Fibroblast of lung (primary cell): ENCODE measurements around the gene IGFL1. TPM values are rescaled to one million over a fixed set of nuclear protein-coding genes. Genes with fewer than 3 reads are reported as not detected.
"Not testable (repeated sequence)": the region's sequence is repeated elsewhere in the genome, so short reads cannot be mapped to it uniquely, and the experiment has no call there.

Experiments
- DNase-seq, 2 donors: peaks; one replicate each; pipeline versions ENCODE4 v3.0.0 to v3.0.0-alpha.2; 2010; ENCODE audit warnings: low read depth in 2 of 2
- H2AFZ ChIP-seq: 2 replicates; pipeline ENCODE4 v1.5.1; 2012; ENCODE audit warnings: low read length, control low read depth, inconsistent platforms
- H3K27ac ChIP-seq: 2 replicates; pipeline ENCODE4 v1.5.1; 2011; ENCODE audit warnings: low read length, control low read depth; ENCODE audit not compliant: insufficient read depth
- H3K27me3 ChIP-seq: 2 replicates; pipeline ENCODE4 v1.5.1; 2011; ENCODE audit warnings: mild to moderate bottlenecking, low read length; ENCODE audit not compliant: control insufficient read depth, insufficient read depth
- H3K36me3 ChIP-seq: 2 replicates; pipeline ENCODE4 v1.5.1; 2011; ENCODE audit warnings: low read length; ENCODE audit not compliant: control insufficient read depth, insufficient read depth
- H3K4me1 ChIP-seq: 2 replicates; pipeline ENCODE4 v1.5.1; 2011; ENCODE audit warnings: low read length; ENCODE audit not compliant: control insufficient read depth, insufficient read depth; ENCODE audit errors: extremely low read depth
- H3K4me2 ChIP-seq: 2 replicates; pipeline ENCODE4 v1.5.1; 2011; ENCODE audit warnings: low read length, control low read depth; ENCODE audit not compliant: insufficient read depth; ENCODE audit errors: extremely low read depth
- H3K4me3 ChIP-seq, 4 experiments: fragments of 200-600 bp in 1 of 4; sonication (generic) in 1 of 4; replicated peaks in 1 of 4; 2 replicates each; pipeline ENCODE4 v1.5.1; 2011 to 2016; ENCODE audit warnings: low read length in 4 of 4, low read depth in 3 of 4, mild to moderate bottlenecking in 3 of 4, control low read depth in 2 of 4, inconsistent platforms in 1 of 4, mixed read lengths in 1 of 4; ENCODE audit not compliant: insufficient read depth in 1 of 4; ENCODE audit errors: control extremely low read depth in 1 of 4
- H3K79me2 ChIP-seq: 2 replicates; pipeline ENCODE4 v1.5.1; 2012; ENCODE audit warnings: mild to moderate bottlenecking, low read length, inconsistent platforms; ENCODE audit not compliant: control insufficient read depth, insufficient read depth
- H3K9ac ChIP-seq: 2 replicates; pipeline ENCODE4 v1.5.1; 2011; ENCODE audit warnings: mild to moderate bottlenecking, low read length, control low read depth; ENCODE audit not compliant: insufficient read depth
- H3K9me3 ChIP-seq: 2 replicates; pipeline ENCODE4 v1.5.1; 2012; ENCODE audit warnings: low read depth, low read length; ENCODE audit not compliant: control insufficient read depth, insufficient read depth
- H4K20me1 ChIP-seq: 2 replicates; pipeline ENCODE4 v1.5.1; 2011; ENCODE audit warnings: low read length; ENCODE audit not compliant: control insufficient read depth, insufficient read depth; ENCODE audit errors: extremely low read depth
- CTCF ChIP-seq, 2 donors: IDR thresholded peaks in 1 of 2; conservative IDR thresholded peaks in 1 of 2; 1 replicate in 1 of 2; 2 replicates in 1 of 2; pipeline ENCODE4 v1.5.1; 2011 to 2012; ENCODE audit warnings: low read length in 2 of 2, control low read depth in 1 of 2, inconsistent platforms in 1 of 2, low read depth in 1 of 2, mild to moderate bottlenecking in 1 of 2
- EZH2 ChIP-seq: IDR thresholded peaks from 2 replicates; pipeline ENCODE4 v1.5.1; 2012; ENCODE audit warnings: low read length, control low read depth, mild to moderate bottlenecking; ENCODE audit errors: missing control alignments
- polyA plus RNA-seq, 2 donors: library from polyadenylated mRNA; depleted of rRNA in 1 of 2; stranded (reverse) in 1 of 2; unstranded in 1 of 2; fragments of >200 nt; gene quantifications; 2 replicates each; pipeline ENCODE4 v1.2.1, GENCODE V29; 2011 to 2012; ENCODE audit warnings: missing spikeins in 1 of 2
- total RNA-seq: library from RNA; depleted of rRNA; stranded (reverse); fragments of >200 nt; gene quantifications from 2 replicates; pipeline ENCODE4 v1.2.1, GENCODE V29; 2014

The IGFL1 gene
- total and polyA plus RNA-seq, 2 donors (not counting 1 experiment from before 2014, with no cell fraction given), result not detected

GRCh38 chr19:46210669-46211068, 18.9 kb upstream of the IGFL1 start:
- no peak for TF ChIP-seq EZH2
- TF ChIP-seq CTCF (conservative IDR thresholded peaks at IDR 0.05 in 1 of 2, IDR thresholded peaks at IDR 0.05 in 1 of 2; ENCODE audit: low read depth in 1 of 2, low read length in 2 of 2), result no peak
- H3K4me1 ChIP-seq, result no peaks in the 10 kb centered on the region
- H3K36me3 ChIP-seq, result no peaks in the 10 kb centered on the region
- H3K4me2 ChIP-seq, result no peak overlapping the region
- H3K27ac ChIP-seq, result no peak overlapping the region
- no peaks in the 10 kb centered on the region for H3K79me2 ChIP-seq
- no peaks in the 10 kb centered on the region for H4K20me1 ChIP-seq
- peaks cover 6% of the 10 kb centered on the region for H3K27me3 ChIP-seq
- H3K9ac ChIP-seq, result no peak overlapping the region
- no peak overlapping the region for H2AFZ ChIP-seq
- no peak for DNase-seq
- no peak overlapping the region for H3K4me3 ChIP-seq
- H3K9me3 ChIP-seq, result no peaks in the 10 kb centered on the region

GRCh38 chr19:46211201-46211881, 18.2 kb upstream of the IGFL1 start:
- H3K9me3 ChIP-seq, result no peaks in the 10 kb centered on the region

DNA sequence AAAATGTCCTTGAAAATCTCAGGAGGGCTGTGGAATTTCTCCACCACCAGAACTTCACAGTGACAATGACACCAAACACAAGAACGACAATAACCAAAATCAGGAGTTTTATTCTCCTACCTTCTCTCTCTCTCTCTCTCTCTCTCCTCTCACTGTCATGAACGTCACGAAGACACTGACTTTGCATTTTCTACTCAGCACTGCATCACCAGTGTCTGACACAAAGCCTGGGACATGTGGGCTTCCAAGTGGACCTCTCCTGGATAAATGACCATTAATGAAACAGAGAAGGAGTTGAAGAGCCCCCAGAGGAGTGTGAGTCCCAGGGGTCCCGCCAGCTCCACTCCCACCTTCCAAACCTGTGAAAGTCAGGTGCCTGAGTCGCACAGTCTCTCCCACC, 16.9 kb upstream of the IGFL1 start:
- not testable (repeated sequence) for H3K9me3 ChIP-seq, H3K9ac ChIP-seq, H3K4me2 ChIP-seq, H3K27ac ChIP-seq, H3K36me3 ChIP-seq, H3K27me3 ChIP-seq, H3K4me3 ChIP-seq, H3K79me2 ChIP-seq, H2AFZ ChIP-seq, DNase-seq, H4K20me1 ChIP-seq, H3K4me1 ChIP-seq

More at GRCh38 chr19:46211201-46211881, 18.2 kb upstream of the IGFL1 start:
- H3K4me3 ChIP-seq, result no peak overlapping the region
- H3K27me3 ChIP-seq, result peaks cover 6% of the 10 kb centered on the region
- DNase-seq, result peak in 1 of 2 donors; percentile 32
- H3K9ac ChIP-seq, result no peak overlapping the region
- no peak overlapping the region for H3K27ac ChIP-seq
- no peak overlapping the region for H2AFZ ChIP-seq
- H3K4me1 ChIP-seq, result no peaks in the 10 kb centered on the region
- no peaks in the 10 kb centered on the region for H3K79me2 ChIP-seq
- H3K36me3 ChIP-seq, result no peaks in the 10 kb centered on the region
- no peaks in the 10 kb centered on the region for H4K20me1 ChIP-seq
- no peak for TF ChIP-seq CTCF (conservative IDR thresholded peaks at IDR 0.05 in 1 of 2, IDR thresholded peaks at IDR 0.05 in 1 of 2; ENCODE audit: low read depth in 1 of 2, low read length in 2 of 2)
- TF ChIP-seq EZH2, result no peak
- H3K4me2 ChIP-seq, result no peak overlapping the region
